ENCODE data around the gene SH3PXD2A.
A peak's percentile ranks its signal among the peaks of the same experiment; 100 is the strongest.

SH3PXD2A gene

GRCh38 chr10:103580011-103580410 lies 275.4 kb downstream of the SH3PXD2A start:
- no peak for DNase-seq (ENCODE audit: low spot score)

GRCh38 chr10:103578782-103579382 lies 276.5 kb downstream of the SH3PXD2A start:
- no peak for DNase-seq (ENCODE audit: low spot score)

DNA sequence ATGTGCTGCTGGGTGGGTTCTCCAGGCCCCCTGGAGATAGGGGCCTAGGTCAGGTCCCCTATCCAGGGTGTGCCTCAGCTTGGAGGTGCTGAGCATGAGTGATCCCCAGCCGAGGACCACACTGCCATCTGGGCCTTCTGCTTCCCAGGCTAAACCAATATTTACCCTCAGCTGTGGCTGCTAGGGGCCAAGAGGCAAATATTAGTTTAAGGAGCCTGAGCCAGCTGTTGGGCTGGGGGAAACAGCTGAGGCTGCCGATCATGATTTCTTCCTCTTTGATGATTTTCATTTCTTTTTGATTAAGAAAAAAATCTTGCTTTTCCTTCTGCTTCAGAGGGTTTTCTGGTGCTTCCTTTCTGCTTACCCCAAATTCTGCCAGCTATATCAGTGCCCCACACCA lies 278.5 kb downstream of the SH3PXD2A start:
- DNase-seq (ENCODE audit: low spot score) = no peak

- DNase-seq (ENCODE audit: low spot score) = no peak
Measured at GRCh38 chr10:103576076-103576471, 279.3 kb downstream of the SH3PXD2A start.

- DNase-seq (ENCODE audit: low spot score) = no peak
Measured at GRCh38 chr10:103575416-103576075, 279.8 kb downstream of the SH3PXD2A start.

DNA sequence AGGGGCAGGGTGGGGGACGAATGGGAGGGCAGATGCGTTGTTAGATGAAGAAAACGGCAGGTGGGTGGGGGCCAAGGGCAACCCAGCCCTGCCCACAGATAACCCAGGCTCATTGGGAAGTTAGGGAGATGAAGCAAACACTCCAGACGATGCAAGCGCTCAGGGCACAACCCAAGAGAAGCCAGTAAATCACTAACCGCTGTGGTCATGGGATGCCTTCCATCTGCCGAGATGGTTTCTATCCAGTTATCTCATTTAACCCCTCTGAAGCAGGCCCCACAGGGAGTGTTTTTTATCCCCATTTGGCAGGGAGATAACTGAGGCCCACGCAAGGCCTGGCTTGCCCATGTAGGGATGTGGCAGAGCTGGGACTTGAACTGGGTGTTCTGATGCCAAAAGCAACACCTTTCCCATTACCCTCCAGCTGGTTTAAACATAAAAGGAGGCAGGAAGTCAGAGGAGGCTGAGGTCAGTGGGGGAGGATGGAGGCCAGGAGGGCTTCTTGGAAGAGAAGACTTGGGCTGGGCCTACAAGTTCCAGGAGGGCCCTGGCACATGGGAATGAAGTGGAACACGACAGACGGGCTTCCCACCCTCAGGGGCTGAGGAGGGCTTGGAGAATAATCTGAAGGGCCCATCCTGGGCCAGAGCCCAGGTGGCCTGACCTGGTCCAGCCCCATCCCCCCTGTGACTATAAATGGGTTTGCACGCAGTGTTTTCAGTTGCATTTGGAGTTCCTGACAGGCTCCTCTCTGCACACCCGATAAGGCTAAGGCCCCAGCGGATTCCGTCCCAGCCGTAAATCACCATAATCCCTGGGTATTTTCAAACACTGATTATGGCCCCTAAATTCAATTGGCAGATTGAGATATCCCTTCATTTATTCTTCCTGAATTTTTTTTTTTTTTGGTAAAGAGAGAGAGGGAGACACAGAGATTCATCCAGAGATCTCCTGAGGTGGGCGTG lies 281.0 kb downstream of the SH3PXD2A start:
- DNase-seq (ENCODE audit: low spot score) = no peak

- no peak for DNase-seq (ENCODE audit: low spot score)
Measured at GRCh38 chr10:103573205-103573487, 282.2 kb downstream of the SH3PXD2A start.

DNA sequence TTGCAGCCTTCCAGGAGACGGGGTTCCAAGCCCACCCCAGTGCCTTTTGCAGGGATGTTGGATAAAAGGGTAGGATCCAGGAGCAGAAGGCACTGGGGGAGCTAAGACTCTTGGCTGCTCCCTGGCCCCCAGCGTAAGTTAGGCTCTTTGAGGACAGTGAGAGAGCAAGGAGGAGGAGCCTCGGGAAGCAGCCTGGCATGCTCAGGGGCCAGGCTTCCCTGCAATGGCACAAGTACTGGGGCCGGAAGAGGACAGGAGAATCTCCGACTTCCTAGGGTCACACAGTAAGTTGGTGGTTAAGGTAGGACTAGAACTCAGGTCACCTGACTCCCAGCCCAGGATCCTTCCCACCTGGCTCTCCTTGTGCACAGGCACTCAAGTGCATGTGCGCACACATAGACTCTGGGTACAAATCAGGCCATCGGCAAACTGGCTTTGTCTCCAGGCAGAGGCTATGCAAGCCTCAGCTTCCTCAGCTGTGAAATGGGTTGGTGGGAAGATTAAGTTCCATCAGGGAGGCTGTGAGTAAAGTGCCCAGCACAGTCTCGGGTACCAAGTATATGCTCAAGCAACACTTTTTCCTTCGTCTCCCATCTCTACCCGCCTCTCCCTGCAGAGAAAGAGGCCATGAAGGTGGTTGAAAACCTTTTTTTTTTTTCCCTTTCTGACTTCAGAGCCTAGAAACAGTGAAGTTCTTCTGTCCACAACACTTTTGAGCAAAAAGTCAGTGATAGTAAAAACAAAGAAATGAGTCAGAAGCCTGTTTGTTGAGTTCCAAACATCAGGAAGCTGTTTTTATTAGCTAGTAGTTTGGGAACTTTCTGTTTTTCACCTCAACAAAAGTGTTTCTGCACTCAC lies 282.8 kb downstream of the SH3PXD2A start:
- DNase-seq (ENCODE audit: low spot score) = no peak

DNA sequence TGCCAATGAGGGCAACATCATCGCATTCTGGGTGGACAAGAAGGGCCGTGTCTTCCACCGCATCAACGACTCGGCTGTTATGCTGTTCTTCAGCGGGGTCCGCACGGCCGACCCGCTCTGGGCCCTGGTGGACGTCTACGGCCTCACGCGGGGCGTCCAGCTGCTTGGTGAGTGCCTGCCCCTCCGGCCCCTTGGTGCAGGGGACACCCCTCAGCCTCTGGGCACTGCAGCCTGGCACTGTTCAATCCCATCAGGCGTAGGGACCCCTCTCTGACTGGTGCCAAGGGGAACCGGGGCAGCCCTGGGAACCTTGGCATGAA lies 283.8 kb downstream of the SH3PXD2A start:
- no peak for DNase-seq (ENCODE audit: low spot score)

DNA sequence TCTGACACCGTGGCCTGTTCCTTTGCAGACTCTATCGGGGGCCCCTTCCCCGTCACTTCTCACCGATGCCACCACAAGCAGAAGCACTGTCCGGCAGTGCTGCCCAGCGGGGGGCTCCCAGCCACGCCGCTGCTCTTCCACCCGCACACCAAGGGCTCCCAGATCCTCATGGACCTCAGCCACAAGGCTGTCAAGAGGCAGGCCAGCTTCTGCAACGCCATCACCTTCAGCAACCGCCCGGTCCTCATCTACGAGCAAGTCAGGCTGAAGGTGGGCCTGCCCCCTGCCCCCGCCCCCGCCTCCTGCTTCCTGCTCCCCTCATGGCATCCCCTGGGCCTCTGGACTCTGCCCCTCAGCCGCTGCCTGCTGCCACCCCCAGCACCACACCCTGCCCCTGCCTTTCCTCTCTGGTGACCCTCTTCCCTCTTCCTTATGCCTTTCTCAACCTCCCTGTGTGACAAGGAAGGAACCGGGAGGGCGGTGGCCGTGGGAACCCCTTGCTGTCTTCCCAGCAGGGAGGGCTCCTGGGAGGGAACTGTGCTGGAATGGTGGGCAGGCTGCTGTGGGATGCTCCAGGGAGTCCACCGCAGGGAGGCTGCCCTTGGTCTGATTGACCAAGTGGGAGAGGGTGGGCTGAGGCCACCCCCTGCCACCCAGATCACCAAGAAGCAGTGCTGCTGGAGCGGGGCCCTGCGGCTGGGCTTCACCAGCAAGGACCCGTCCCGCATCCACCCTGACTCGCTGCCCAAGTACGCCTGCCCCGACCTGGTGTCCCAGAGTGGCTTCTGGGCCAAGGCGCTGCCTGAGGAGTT lies 284.3 kb downstream of the SH3PXD2A start:
- no peak for DNase-seq (ENCODE audit: low spot score)

DNA sequence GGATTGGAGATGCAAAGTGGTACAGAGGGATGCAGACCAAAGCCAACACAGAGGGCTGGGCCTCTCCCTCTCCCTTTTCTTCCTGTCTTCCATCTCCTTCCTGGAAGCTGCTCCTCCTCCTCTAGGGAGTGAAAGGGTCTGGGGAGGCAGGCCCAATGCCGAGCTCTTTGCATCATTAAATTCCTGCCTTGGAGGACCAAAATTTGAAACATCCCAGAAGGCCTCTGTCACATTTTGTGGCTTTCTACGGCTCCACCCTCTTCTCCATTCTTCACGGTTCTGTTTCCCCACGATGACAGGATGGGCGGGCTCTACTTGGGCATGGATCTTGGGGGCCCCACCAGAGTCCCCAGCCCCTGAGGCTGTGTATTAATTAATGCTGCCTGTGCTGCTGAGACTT lies 285.5 kb downstream of the SH3PXD2A start:
- no peak for DNase-seq (ENCODE audit: low spot score)

DNA sequence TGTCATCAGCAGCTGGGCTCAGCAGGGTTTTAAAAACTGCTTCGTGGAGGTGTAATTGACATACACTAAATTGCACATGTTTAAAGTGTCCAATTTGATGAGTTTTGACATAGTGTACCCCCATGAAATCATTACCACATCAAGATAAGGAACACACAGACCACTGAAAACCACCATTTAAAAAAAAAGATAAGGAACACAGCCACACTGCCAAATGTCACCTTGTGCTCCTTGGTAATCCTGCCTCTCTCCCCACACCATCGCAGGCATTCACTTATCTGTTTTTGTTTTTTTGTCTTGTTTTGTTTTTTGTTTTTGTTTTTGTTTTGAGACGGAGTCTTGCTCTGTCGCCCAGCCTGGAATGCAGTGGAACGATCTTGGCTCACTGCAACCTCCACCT lies 286.9 kb downstream of the SH3PXD2A start:
- DNase-seq (ENCODE audit: low spot score) = no peak

DNA sequence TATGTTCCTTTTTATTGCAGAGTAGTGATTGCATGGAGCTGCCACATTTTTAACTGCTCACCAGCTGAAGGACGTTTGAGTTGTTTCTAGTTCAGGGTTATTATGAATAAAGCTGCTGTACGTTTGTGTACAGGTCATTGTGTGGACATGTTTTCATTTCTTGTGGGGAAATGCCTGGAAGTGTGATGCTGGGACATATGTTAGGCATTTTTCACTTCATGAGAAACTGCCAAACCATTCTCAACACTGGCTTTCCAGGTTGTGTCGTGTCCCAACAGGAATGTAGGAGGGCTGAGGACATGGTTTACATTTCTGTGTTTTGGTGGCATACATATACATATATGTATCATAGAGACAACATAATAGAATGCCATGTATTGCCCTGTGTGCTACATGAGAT lies 288.8 kb downstream of the SH3PXD2A start:
- DNase-seq (ENCODE audit: low spot score) = no peak

GRCh38 chr10:103564776-103565520 lies 290.4 kb downstream of the SH3PXD2A start:
- DNase-seq (ENCODE audit: low spot score) = peak; percentile 80

GRCh38 chr10:103564116-103564501 lies 291.3 kb downstream of the SH3PXD2A start:
- no peak for DNase-seq (ENCODE audit: low spot score)

DNA sequence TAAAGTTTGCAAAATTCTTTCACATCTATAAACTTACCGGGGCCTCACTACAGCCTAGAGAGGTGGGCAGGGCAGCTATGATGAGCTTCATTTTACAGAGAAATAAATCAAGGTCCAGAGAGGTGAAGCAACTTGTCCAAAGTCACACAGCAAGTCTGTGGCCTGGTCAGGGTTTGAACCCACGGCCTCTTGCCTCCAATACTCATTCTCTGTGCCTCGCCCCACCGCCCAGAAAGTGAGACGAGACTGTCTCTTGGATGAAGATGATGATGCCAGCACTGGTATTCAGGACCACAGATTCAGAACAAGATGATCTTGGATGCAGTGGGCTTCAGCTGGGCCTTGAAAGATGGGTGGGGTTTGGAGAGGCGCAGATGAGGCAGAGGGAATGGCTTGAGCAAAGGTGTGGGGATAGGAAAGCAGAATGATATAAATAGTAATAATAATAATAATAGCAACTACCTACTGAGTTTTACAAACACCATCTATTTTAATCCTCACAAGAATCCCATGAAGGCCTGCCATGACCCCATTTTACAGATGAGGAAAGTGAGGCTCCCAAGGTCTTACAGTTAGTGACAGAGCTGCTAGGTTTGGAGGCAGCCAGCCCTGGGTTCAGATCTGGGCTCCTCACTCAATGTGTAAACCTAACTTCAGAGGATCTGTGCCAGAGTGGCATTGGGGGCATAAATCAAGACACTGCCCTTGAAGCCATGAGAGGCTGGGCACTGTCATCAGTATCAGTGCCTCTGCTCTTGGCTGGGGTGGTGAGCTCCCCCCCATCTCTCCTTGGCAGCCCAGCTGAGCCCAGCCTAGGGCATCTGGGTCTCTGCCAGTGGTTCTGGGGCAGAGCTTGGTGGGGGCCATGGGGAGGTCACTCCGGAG lies 291.9 kb downstream of the SH3PXD2A start:
- no peak for DNase-seq (ENCODE audit: low spot score)

DNA sequence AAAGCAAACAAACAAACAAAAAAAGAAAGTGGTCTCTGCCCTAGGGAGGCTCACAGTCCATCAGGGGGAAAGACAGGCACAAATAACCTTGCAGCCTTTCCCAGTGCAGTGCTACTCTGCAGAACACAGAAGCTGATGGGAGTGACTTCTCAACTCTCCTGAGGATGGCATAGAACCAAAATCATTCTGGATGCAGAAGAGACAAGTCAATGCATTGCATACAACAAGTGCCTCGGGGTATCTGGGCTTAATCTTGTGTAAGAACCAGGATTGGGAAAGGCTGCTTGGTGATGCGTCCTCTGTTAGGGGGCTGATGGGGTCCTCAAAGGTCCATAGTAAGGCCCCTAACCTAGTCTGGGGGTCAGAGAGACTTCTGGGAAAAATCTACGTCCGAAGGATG lies 293.0 kb downstream of the SH3PXD2A start:
- DNase-seq (ENCODE audit: low spot score) = no peak

- no peak for DNase-seq (ENCODE audit: low spot score)
Measured at GRCh38 chr10:103560886-103561285, 294.5 kb downstream of the SH3PXD2A start.

DNA sequence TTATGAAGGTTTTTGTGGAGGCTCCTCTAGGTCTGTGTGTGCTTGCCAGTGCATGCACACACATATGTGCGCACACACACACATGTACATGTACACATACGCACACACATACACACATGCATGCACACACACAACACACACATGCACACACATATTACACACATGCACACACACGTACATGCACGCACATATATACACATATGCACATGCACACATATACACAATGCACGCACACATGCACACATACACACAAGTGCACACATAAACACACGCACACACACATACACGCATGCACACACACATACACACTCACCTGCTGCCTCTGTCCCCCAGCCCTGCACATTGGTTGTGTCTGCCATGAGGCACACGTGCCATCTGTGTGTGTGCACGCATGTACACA lies 295.6 kb downstream of the SH3PXD2A start:
- no peak for DNase-seq (ENCODE audit: low spot score)

GRCh38 chr10:103558911-103559310 lies 296.5 kb downstream of the SH3PXD2A start:
- no peak for DNase-seq (ENCODE audit: low spot score)

Measured in ecto neural progenitor cell (in vitro differentiated cells).